K562 (cell line): Measurements from ENCODE around the gene TRAF5. TPM values are rescaled to one million over a fixed set of nuclear protein-coding genes. Genes with fewer than 3 reads are reported as not detected.
A peak's percentile ranks its signal among the peaks of the same experiment; 100 is the strongest.

Experiments
- ATAC-seq: fragments of 200-7000 bp; cut with Tn5 transposase; 3 replicates; pipeline ENCODE4 v1.9.1; 2020; ENCODE audit warnings: moderate library complexity
- BruUV-seq: library from RNA; stranded (reverse); fragments of 400-500 nt; replicated peaks from 2 replicates; lab custom pipeline; 2021; lab: Mats Ljungman, UMichigan
- CTCF ChIA-PET: fragments of 300-600 bp; formaldehyde crosslinking; extraction: SDS; loops from one replicate; lab custom pipeline; 2021; ENCODE audit warnings: low intra/inter-chr PET ratio; lab: Yijun Ruan, JAX
- POLR2A ChIA-PET: fragments of 300-600, 350-650 bp; sonication (Branson Sonifier 250); formaldehyde crosslinking; extraction: SDS; loops from one replicate; lab custom pipeline; 2021; ENCODE audit warnings: antibody characterized with exemption, inconsistent platforms; lab: Yijun Ruan, JAX
- DNase-seq, 4 experiments: peaks; one replicate each; pipeline versions ENCODE4 v3.0.0 to v3.0.0-alpha.2; 2011 to 2018; ENCODE audit warnings: low spot score in 3 of 4, mixed read lengths in 3 of 4; ENCODE audit errors: extremely low read depth in 1 of 4
- FAIRE-seq: peaks from 2 replicates; lab custom pipeline; 2011; peaks lifted over from hg19 to GRCh38; lab: Jason Lieb, UNC
- H2AFZ ChIP-seq: 2 replicates; pipeline ENCODE4 v1.6.0; 2011; ENCODE audit warnings: low read depth, low read length, control low read depth, inconsistent platforms
- H3K27ac ChIP-seq: fragments of 200-600 bp; 3 replicates; pipeline ENCODE4 v1.8.0; 2011; ENCODE audit warnings: low read depth, mild to moderate bottlenecking, control low read depth, inconsistent platforms, low read length, moderate library complexity, mixed read lengths; ENCODE audit errors: extremely low read depth
- H3K27me3 ChIP-seq, 2 experiments: fragments of 300-600 bp in 1 of 2; 2 replicates in 1 of 2; 3 replicates in 1 of 2; pipeline versions ENCODE4 v1.6.0 to v1.8.0; 2011; ENCODE audit warnings: inconsistent platforms in 2 of 2, low read length in 2 of 2, mild to moderate bottlenecking in 1 of 2, mixed read lengths in 1 of 2, moderate library complexity in 1 of 2; ENCODE audit not compliant: control insufficient read depth in 2 of 2, insufficient read depth in 2 of 2
- H3K36me3 ChIP-seq: fragments of 300-600 bp; 3 replicates; pipeline ENCODE4 v1.8.0; 2011; ENCODE audit warnings: mild to moderate bottlenecking, low read length, inconsistent platforms; ENCODE audit not compliant: control insufficient read depth, insufficient read depth
- H3K4me1 ChIP-seq, 2 experiments: fragments of 200-600 bp in 1 of 2; replicated peaks in 1 of 2; 2 replicates in 1 of 2; 3 replicates in 1 of 2; pipeline versions ENCODE4 v1.5.1 to v1.8.0; 2011; ENCODE audit warnings: inconsistent platforms in 2 of 2, low read length in 2 of 2, mild to moderate bottlenecking in 1 of 2, mixed read lengths in 1 of 2, moderate library complexity in 1 of 2; ENCODE audit not compliant: control insufficient read depth in 2 of 2, insufficient read depth in 2 of 2
- H3K4me2 ChIP-seq: 2 replicates; pipeline ENCODE4 v1.6.1; 2011; ENCODE audit warnings: low read length, control low read depth, inconsistent platforms, mixed read lengths; ENCODE audit not compliant: insufficient read depth
- H3K4me3 ChIP-seq: fragments of 200-600 bp; sonication (generic), shearing (Covaris generic); 2 replicates; pipeline ENCODE4 v1.5.1; 2016; ENCODE audit warnings: control low read depth, inconsistent platforms
- H3K79me2 ChIP-seq: fragments of 200-600 bp; 3 replicates; pipeline ENCODE4 v1.8.0; 2011; ENCODE audit warnings: low read length, inconsistent platforms; ENCODE audit not compliant: control insufficient read depth, insufficient read depth
- H3K9ac ChIP-seq, 2 experiments: 2 replicates each; pipeline versions ENCODE4 v1.6.0 to v1.6.1; 2011; ENCODE audit warnings: low read depth in 2 of 2, low read length in 2 of 2, control low read depth in 1 of 2, inconsistent platforms in 1 of 2, mild to moderate bottlenecking in 1 of 2, mixed read lengths in 1 of 2; ENCODE audit not compliant: insufficient read depth in 1 of 2
- H3K9me1 ChIP-seq: one replicate; pipeline ENCODE4 v1.6.0; 2011; ENCODE audit warnings: inconsistent platforms, mild to moderate bottlenecking, low read length, moderate library complexity; ENCODE audit not compliant: control insufficient read depth, insufficient read depth
- H3K9me3 ChIP-seq: replicated peaks from 2 replicates; pipeline ENCODE4 v1.5.1; 2011; ENCODE audit warnings: low read depth, low read length, inconsistent platforms; ENCODE audit not compliant: control insufficient read depth, insufficient read depth
- H4K20me1 ChIP-seq: replicated peaks from 2 replicates; pipeline ENCODE4 v1.6.1; 2011; ENCODE audit warnings: low read length, inconsistent platforms, mixed read lengths; ENCODE audit not compliant: control insufficient read depth, insufficient read depth
- C11orf30 ChIP-seq: fragments of 450-650 bp; IDR thresholded peaks from 2 replicates; pipeline ENCODE4 v1.6.1; 2016; ENCODE audit warnings: low read depth, mild to moderate bottlenecking
- EGR1 ChIP-seq: fragments of 450-650 bp; conservative IDR thresholded peaks from 2 replicates; pipeline ENCODE4 v1.6.1; 2017; ENCODE audit warnings: mild to moderate bottlenecking
- HDAC6 ChIP-seq: IDR thresholded peaks from 2 replicates; pipeline ENCODE4 v1.6.1; 2012; ENCODE audit warnings: low read depth, mild to moderate bottlenecking, control low read depth, inconsistent platforms, low read length, moderate library complexity
- NFE2 ChIP-seq: IDR thresholded peaks from 2 replicates; pipeline ENCODE4 v1.6.1; 2014; ENCODE audit warnings: antibody characterized with exemption, low read depth
- RBM15 ChIP-seq: fragments of 200-400 bp; formaldehyde crosslinking; IDR thresholded peaks from 2 replicates; pipeline ENCODE4 v1.6.1; 2018; ENCODE audit warnings: mild to moderate bottlenecking, low read length, moderate library complexity; ENCODE audit not compliant: insufficient read depth
- SRF ChIP-seq, 2 experiments: fragments of 250-450, 450-650 bp in 1 of 2; sonication (Bioruptor Pico) in 1 of 2; sonication (generic) in 1 of 2; formaldehyde crosslinking; IDR thresholded peaks; 2 replicates each; pipeline versions ENCODE4 v1.5.0 to v1.5.1; 2020 to 2022; ENCODE audit warnings: mild to moderate bottlenecking in 1 of 2, missing genetic modification reagents in 1 of 2
- TAF9B ChIP-seq: fragments of 450-650 bp; IDR thresholded peaks from 2 replicates; pipeline ENCODE4 v1.6.1; 2018; ENCODE audit warnings: mild to moderate bottlenecking; ENCODE audit not compliant: partially characterized antibody
- WHSC1 ChIP-seq: IDR thresholded peaks from one replicate; pipeline ENCODE4 v1.6.1; 2012; ENCODE audit warnings: low read length, control low read depth, inconsistent platforms
- ZBTB8A ChIP-seq: fragments of 450-650 bp; IDR thresholded peaks from 2 replicates; pipeline ENCODE4 v1.6.1; 2018; ENCODE audit warnings: mild to moderate bottlenecking, moderate library complexity; ENCODE audit not compliant: partially characterized antibody
- ZNF316 ChIP-seq: fragments of 450-650 bp; IDR thresholded peaks from 2 replicates; pipeline ENCODE4 v1.6.1; 2016
- WGBS: fragments of 100-300 bp; shearing (Covaris generic); methylation state at CpG from one replicate; pipeline ENCODE4 v1.1.6; 2016; ENCODE audit warnings: low coverage, mixed read lengths; ENCODE audit not compliant: insufficient coverage; ENCODE audit errors: missing lambda C conversion rate; 5-methylcytosine and 5-hydroxymethylcytosine counted together
- in situ Hi-C: fragments of 300-500 bp; cut with MboI; formaldehyde crosslinking; loops from 4 replicates; pipeline ENCODE4 v1.15.0; 2018; ENCODE audit warnings: inconsistent platforms, mixed read lengths
- intact Hi-C: fragments of 100-400 bp; cut with micrococcal nuclease; formaldehyde crosslinking; loops from 2 replicates; pipeline ENCODE4 v1.14.2; 2022
- polyA plus RNA-seq, 8 experiments: library from polyadenylated mRNA; depleted of rRNA in 4 of 8; stranded (reverse) in 5 of 8; unstranded in 3 of 8; fragments of >200 nt; fragmentation: Nextera tagmentation in 2 of 8; fragmentation: Illumina TruSeq in 1 of 8; extraction: Ambion mirVana in 2 of 8; extraction: Trizol in 1 of 8; gene quantifications; 2 replicates each; pipeline versions ENCODE4 v1.2.1 to v1.2.3, GENCODE V29; 2011 to 2014; ENCODE audit warnings: inconsistent platforms in 1 of 8, missing spikeins in 1 of 8
- total RNA-seq, 7 experiments: library from RNA; depleted of rRNA in 6 of 7; stranded (reverse); fragments of >200 nt in 6 of 7; fragmentation: Illumina TruSeq in 2 of 7; extraction: Trizol in 2 of 7; gene quantifications; 2 replicates each; pipeline versions ENCODE4 v1.2.1 to v1.2.3, GENCODE V29; 2011 to 2021; ENCODE audit warnings: low replicate concordance in 1 of 7
- TF ChIP-seq, protein P1 (sequence below): fragments of 450-650 bp; IDR thresholded peaks from 2 replicates; pipeline ENCODE4 v1.6.1; 2017; ENCODE audit warnings: antibody characterized with exemption, mild to moderate bottlenecking
- TF ChIP-seq, protein P2 (sequence below), 2 experiments: IDR thresholded peaks in 1 of 2; conservative IDR thresholded peaks in 1 of 2; 2 replicates each; pipeline ENCODE4 v1.6.1; 2016; ENCODE audit warnings: low read depth in 2 of 2, mild to moderate bottlenecking in 1 of 2, missing compliant biosample characterization in 1 of 2, missing genetic modification characterization in 1 of 2, moderate library complexity in 1 of 2
- TF ChIP-seq, protein P3 (sequence below): fragments of 200-800 bp; sonication (Bioruptor generic); IDR thresholded peaks from 2 replicates; pipeline ENCODE4 v1.6.1; 2017; ENCODE audit warnings: missing genetic modification characterization, missing compliant biosample characterization

Gene TRAF5
- total and polyA plus RNA-seq, 9 of the 15 experiments (the other 6 are each of a cell fraction or from before 2014, with no cell fraction given), result 2.0 to 9.3 (median 5.3) TPM

DNA sequence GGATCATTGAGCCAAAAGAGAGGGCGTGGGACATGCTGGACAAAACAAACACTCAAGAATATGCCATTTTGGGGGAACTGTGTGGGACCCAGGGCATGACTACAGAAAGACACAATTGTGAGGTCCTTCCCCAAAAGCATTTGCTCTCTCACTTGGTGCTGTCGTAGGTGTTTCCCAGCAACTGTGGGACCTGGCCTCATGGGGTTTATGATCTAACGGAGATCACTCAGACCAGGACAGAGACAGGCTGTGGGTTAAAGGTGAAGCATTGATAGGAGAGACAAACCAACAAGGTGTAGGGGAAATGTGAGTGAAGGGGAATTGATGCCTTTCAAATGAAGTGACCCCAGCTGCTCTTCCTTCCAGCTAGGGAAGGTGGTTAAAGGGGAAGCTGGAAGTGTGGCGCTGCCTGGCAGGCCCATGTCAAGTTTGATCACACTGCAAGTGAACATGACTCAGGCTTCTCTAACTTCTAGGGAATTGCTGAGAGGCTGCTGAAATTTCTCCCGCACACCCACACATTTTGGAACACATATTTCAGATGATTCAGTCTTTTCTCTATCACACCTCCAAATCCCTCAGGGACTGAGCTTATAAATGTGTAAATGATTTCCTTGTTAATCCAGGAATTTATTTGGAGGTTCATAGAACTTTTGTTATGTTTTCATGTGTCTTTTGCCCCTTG is 30.2 kb downstream of the TRAF5 start:
- ChIA-PET POLR2A (interaction anchor here (0.8 to 2.9 kb wide), 5 partner anchors 11 to 31 kb away, joined by 3 to 14 read pairs (median 4); no protein-coding TSS in a partner anchor), CTCF (no interaction called here)
- FAIRE-seq (no peak), ATAC-seq (no peak), DNase-seq (no peak)
- WGBS, result 56% methylated on average over 5 of the region's 5 CpGs
- H3K36me3 ChIP-seq, result peaks cover 9% of the 10 kb centered on the region; the same call in 1 of the 3 replicates
- no peaks in the 10 kb centered on the region for H3K9me1 ChIP-seq
- no peaks in the 10 kb centered on the region for H4K20me1 ChIP-seq
- H3K27me3 ChIP-seq, result no peaks in the 10 kb centered on the region
- intact Hi-C loops, result no loop called here
- no peak overlapping the region for H3K27ac ChIP-seq
- peak overlapping the region; percentile 22; the same call in 1 of the 2 replicates for H2AFZ ChIP-seq
- in situ Hi-C loops, result no loop called here
- no peak overlapping the region for H3K4me3 ChIP-seq
- H3K4me2 ChIP-seq, result no peak overlapping the region
- H3K9me3 ChIP-seq, result 0 out of 2 replicates have a peak, but pooled peaks cover 5% of the 10 kb centered on the region
- H3K79me2 ChIP-seq, result no peaks in the 10 kb centered on the region
- no peak overlapping the region for H3K9ac ChIP-seq
- peaks cover 0 to 4% of the 10 kb centered on the region in 2 experiments; a peak in 2 of 5 replicates for H3K4me1 ChIP-seq
- no TSS peak for BruUV-seq
- peak; percentile 61; the same call in 1 of the 2 replicates for TF ChIP-seq ZNF316
- no peak for TF ChIP-seq RBM15
- TF ChIP-seq SRF (CRISPR knock-in tag; IDR thresholded peaks at IDR 0.05), result no peak
- TF ChIP-seq WHSC1, result no peak
- TF ChIP-seq EGR1, result peak; percentile 83
- TF ChIP-seq TAF9B, result no peak
- TF ChIP-seq, protein P1, sequence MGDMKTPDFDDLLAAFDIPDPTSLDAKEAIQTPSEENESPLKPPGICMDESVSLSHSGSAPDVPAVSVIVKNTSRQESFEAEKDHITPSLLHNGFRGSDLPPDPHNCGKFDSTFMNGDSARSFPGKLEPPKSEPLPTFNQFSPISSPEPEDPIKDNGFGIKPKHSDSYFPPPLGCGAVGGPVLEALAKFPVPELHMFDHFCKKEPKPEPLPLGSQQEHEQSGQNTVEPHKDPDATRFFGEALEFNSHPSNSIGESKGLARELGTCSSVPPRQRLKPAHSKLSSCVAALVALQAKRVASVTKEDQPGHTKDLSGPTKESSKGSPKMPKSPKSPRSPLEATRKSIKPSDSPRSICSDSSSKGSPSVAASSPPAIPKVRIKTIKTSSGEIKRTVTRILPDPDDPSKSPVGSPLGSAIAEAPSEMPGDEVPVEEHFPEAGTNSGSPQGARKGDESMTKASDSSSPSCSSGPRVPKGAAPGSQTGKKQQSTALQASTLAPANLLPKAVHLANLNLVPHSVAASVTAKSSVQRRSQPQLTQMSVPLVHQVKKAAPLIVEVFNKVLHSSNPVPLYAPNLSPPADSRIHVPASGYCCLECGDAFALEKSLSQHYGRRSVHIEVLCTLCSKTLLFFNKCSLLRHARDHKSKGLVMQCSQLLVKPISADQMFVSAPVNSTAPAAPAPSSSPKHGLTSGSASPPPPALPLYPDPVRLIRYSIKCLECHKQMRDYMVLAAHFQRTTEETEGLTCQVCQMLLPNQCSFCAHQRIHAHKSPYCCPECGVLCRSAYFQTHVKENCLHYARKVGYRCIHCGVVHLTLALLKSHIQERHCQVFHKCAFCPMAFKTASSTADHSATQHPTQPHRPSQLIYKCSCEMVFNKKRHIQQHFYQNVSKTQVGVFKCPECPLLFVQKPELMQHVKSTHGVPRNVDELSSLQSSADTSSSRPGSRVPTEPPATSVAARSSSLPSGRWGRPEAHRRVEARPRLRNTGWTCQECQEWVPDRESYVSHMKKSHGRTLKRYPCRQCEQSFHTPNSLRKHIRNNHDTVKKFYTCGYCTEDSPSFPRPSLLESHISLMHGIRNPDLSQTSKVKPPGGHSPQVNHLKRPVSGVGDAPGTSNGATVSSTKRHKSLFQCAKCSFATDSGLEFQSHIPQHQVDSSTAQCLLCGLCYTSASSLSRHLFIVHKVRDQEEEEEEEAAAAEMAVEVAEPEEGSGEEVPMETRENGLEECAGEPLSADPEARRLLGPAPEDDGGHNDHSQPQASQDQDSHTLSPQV, result 0 out of 2 replicates have a peak, but pooled peaks have one; percentile 36
- TF ChIP-seq, protein P2, sequence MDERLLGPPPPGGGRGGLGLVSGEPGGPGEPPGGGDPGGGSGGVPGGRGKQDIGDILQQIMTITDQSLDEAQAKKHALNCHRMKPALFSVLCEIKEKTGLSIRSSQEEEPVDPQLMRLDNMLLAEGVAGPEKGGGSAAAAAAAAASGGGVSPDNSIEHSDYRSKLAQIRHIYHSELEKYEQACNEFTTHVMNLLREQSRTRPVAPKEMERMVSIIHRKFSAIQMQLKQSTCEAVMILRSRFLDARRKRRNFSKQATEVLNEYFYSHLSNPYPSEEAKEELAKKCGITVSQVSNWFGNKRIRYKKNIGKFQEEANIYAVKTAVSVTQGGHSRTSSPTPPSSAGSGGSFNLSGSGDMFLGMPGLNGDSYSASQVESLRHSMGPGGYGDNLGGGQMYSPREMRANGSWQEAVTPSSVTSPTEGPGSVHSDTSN (CRISPR knock-in tag; IDR thresholded peaks at IDR 0.05; ENCODE audit: low read depth), result no peak
- TF ChIP-seq, protein P2 (tag; conservative IDR thresholded peaks at IDR 0.05; ENCODE audit: low read depth), result no peak
- peak; percentile 22; the same call in 1 of the 2 replicates for TF ChIP-seq C11orf30
- TF ChIP-seq NFE2, result peak; percentile 47
- TF ChIP-seq ZBTB8A, result no peak
- no peak for TF ChIP-seq HDAC6
- TF ChIP-seq, protein P3, sequence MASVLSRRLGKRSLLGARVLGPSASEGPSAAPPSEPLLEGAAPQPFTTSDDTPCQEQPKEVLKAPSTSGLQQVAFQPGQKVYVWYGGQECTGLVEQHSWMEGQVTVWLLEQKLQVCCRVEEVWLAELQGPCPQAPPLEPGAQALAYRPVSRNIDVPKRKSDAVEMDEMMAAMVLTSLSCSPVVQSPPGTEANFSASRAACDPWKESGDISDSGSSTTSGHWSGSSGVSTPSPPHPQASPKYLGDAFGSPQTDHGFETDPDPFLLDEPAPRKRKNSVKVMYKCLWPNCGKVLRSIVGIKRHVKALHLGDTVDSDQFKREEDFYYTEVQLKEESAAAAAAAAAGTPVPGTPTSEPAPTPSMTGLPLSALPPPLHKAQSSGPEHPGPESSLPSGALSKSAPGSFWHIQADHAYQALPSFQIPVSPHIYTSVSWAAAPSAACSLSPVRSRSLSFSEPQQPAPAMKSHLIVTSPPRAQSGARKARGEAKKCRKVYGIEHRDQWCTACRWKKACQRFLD (CRISPR knock-in tag), result no peak
